DOHH2 (cell line): ENCODE measurements around the gene CMTM4.

Experiments used
- H3F3A ChIP-seq: fragments of 200-600 bp; sonication (generic), shearing (Covaris generic); 2 replicates; pipeline ENCODE4 v1.6.0; 2016; ENCODE audit warnings: antibody characterized with exemption, mild to moderate bottlenecking; ENCODE audit not compliant: control insufficient read depth, insufficient read depth
- H3K27ac ChIP-seq: fragments of 200-600 bp; sonication (generic); 2 replicates; pipeline ENCODE4 v1.5.1; 2014; ENCODE audit warnings: low read depth, mild to moderate bottlenecking, low read length, moderate library complexity
- H3K27me3 ChIP-seq: fragments of 200-600 bp; sonication (generic); 2 replicates; pipeline ENCODE4 v1.6.1; 2014; ENCODE audit warnings: mild to moderate bottlenecking, low read length, mixed read lengths; ENCODE audit not compliant: control insufficient read depth
- H3K36me3 ChIP-seq: fragments of 200-600 bp; sonication (generic); 2 replicates; pipeline ENCODE4 v1.6.1; 2014; ENCODE audit warnings: mild to moderate bottlenecking, low read length, moderate library complexity, mixed read lengths; ENCODE audit not compliant: control insufficient read depth
- H3K4me1 ChIP-seq: fragments of 200-600 bp; sonication (generic); 2 replicates; pipeline ENCODE4 v1.6.1; 2014; ENCODE audit warnings: mild to moderate bottlenecking, low read length, mixed read lengths; ENCODE audit not compliant: control insufficient read depth
- H3K4me2 ChIP-seq: fragments of 200-600 bp; sonication (generic); 2 replicates; pipeline ENCODE4 v1.6.0; 2014; ENCODE audit warnings: mild to moderate bottlenecking, low read length, moderate library complexity
- H3K4me3 ChIP-seq: fragments of 200-600 bp; sonication (generic); 2 replicates; pipeline ENCODE4 v1.5.1; 2014; ENCODE audit warnings: mild to moderate bottlenecking, low read length, mixed read lengths
- H3K79me2 ChIP-seq: fragments of 200-600 bp; sonication (generic); 2 replicates; pipeline ENCODE4 v1.6.1; 2014; ENCODE audit warnings: mild to moderate bottlenecking, low read length, mixed read lengths; ENCODE audit not compliant: control insufficient read depth
- H3K9me2 ChIP-seq: fragments of 200-600 bp; sonication (generic); replicated peaks from 2 replicates; pipeline ENCODE4 v1.6.1; 2014; ENCODE audit warnings: mild to moderate bottlenecking, low read length, mixed read lengths; ENCODE audit not compliant: control insufficient read depth
- H3K9me3 ChIP-seq: fragments of 200-600 bp; sonication (generic); 2 replicates; pipeline ENCODE4 v1.6.1; 2014; ENCODE audit warnings: antibody characterized with exemption, low read length, mixed read lengths; ENCODE audit not compliant: control insufficient read depth, insufficient read depth
- H4K20me1 ChIP-seq: fragments of 200-600 bp; sonication (generic); 2 replicates; pipeline ENCODE4 v1.6.0; 2014; ENCODE audit warnings: low read depth, mild to moderate bottlenecking, antibody characterized with exemption, low read length, moderate library complexity; ENCODE audit not compliant: control insufficient read depth, insufficient read depth
- CTCF ChIP-seq: fragments of 200-600 bp; sonication (generic); IDR thresholded peaks from one replicate; pipeline ENCODE4 v1.5.1; 2014; ENCODE audit warnings: antibody characterized with exemption, mild to moderate bottlenecking, low read depth, low read length; ENCODE audit not compliant: poor library complexity, severe bottlenecking
- EZH2phosphoT487 ChIP-seq: fragments of 200-600 bp; sonication (generic); IDR thresholded peaks from 2 replicates; pipeline ENCODE4 v1.6.1; 2017; ENCODE audit warnings: borderline replicate concordance, mild to moderate bottlenecking, antibody characterized with exemption, low read length, moderate library complexity, mixed read lengths

Gene CMTM4

GRCh38 chr16:66572356-66572755 is 124.2 kb downstream of the CMTM4 start:
- H3K4me1 ChIP-seq, result no peaks in the 10 kb centered on the region
- H3K4me2 ChIP-seq, result no peak overlapping the region
- H4K20me1 ChIP-seq, result no peaks in the 10 kb centered on the region
- H3K9me2 ChIP-seq, result no peaks in the 10 kb centered on the region
- H3K27me3 ChIP-seq, result no peaks in the 10 kb centered on the region
- no peaks in the 10 kb centered on the region for H3K79me2 ChIP-seq
- H3K36me3 ChIP-seq, result peaks cover 3% of the 10 kb centered on the region; the same call in 1 of the 2 replicates
- H3K4me3 ChIP-seq, result no peak overlapping the region
- no peaks in the 10 kb centered on the region for H3K9me3 ChIP-seq
- peaks cover 12% of the 10 kb centered on the region; the same call in 1 of the 2 replicates for H3F3A ChIP-seq
- no peak overlapping the region for H3K27ac ChIP-seq
- TF ChIP-seq EZH2phosphoT487, result no peak
- no peak for TF ChIP-seq CTCF

GRCh38 chr16:66569827-66570405 is 126.6 kb downstream of the CMTM4 start:
- Histone ChIP-seq H3K9me2 (no peaks in the 10 kb centered on the region), H3K27me3 (no peaks in the 10 kb centered on the region), H4K20me1 (no peaks in the 10 kb centered on the region), H3K9me3 (no peaks in the 10 kb centered on the region), H3F3A (peaks cover 12% of the 10 kb centered on the region; the same call in 1 of the 2 replicates), H3K27ac (no peak overlapping the region), H3K36me3 (peaks cover 20% of the 10 kb centered on the region; the same call in 1 of the 2 replicates), H3K4me1 (no peaks in the 10 kb centered on the region), H3K4me2 (no peak overlapping the region), H3K4me3 (no peak overlapping the region), H3K79me2 (no peaks in the 10 kb centered on the region)
- TF ChIP-seq CTCF (no peak), EZH2phosphoT487 (no peak)

- peaks cover 22% of the 10 kb centered on the region; the same call in 1 of the 2 replicates for H3K36me3 ChIP-seq
- H4K20me1 ChIP-seq, result no peaks in the 10 kb centered on the region
- no peak overlapping the region for H3K27ac ChIP-seq
- peaks cover 12% of the 10 kb centered on the region; the same call in 1 of the 2 replicates for H3F3A ChIP-seq
- no peaks in the 10 kb centered on the region for H3K4me1 ChIP-seq
- no peak for TF ChIP-seq EZH2phosphoT487
- no peak for TF ChIP-seq CTCF
- no peak overlapping the region for H3K4me3 ChIP-seq
- H3K9me3 ChIP-seq, result no peaks in the 10 kb centered on the region
- no peaks in the 10 kb centered on the region for H3K79me2 ChIP-seq
- no peaks in the 10 kb centered on the region for H3K9me2 ChIP-seq
- no peaks in the 10 kb centered on the region for H3K27me3 ChIP-seq
- no peak overlapping the region for H3K4me2 ChIP-seq
Measured at GRCh38 chr16:66569131-66569530, 127.4 kb downstream of the CMTM4 start.
